SK-N-SH treated with all-trans-retinoic acid at 6 μM for 48 hours (cell line): Measurements from ENCODE around the gene LSMEM2.

ENCODE experiments used
- ARNTL ChIP-seq: fragments of 450-650 bp; formaldehyde crosslinking; IDR thresholded peaks from 2 replicates; pipeline ENCODE4 v1.5.0; 2020; ENCODE audit warnings: low read depth, mild to moderate bottlenecking, moderate library complexity, borderline replicate concordance
- CREB5 ChIP-seq: fragments of 250-450 bp; sonication (Bioruptor Pico); IDR thresholded peaks from 2 replicates; pipeline ENCODE4 v1.5.1; 2020; ENCODE audit warnings: low read depth, mild to moderate bottlenecking, moderate library complexity
- CSDC2 ChIP-seq: fragments of 250-450 bp; sonication (Bioruptor Pico); IDR thresholded peaks from 2 replicates; pipeline ENCODE4 v1.5.0; 2020; ENCODE audit warnings: mild to moderate bottlenecking, moderate library complexity
- ESRRG ChIP-seq: fragments of 250-450 bp; sonication (Bioruptor Pico); IDR thresholded peaks from 2 replicates; pipeline ENCODE4 v1.6.1; 2021; ENCODE audit warnings: mild to moderate bottlenecking
- GLIS3 ChIP-seq: fragments of 250-450 bp; sonication (Bioruptor Pico); IDR thresholded peaks from 2 replicates; pipeline ENCODE4 v1.5.0; 2020; ENCODE audit warnings: mild to moderate bottlenecking, moderate library complexity
- PATZ1 ChIP-seq: fragments of 250-450 bp; sonication (Bioruptor Pico); IDR thresholded peaks from 2 replicates; pipeline ENCODE4 v1.8.0; 2020; ENCODE audit warnings: mild to moderate bottlenecking, moderate library complexity, borderline replicate concordance
- PPARA ChIP-seq: fragments of 250-450 bp; sonication (Bioruptor Pico); IDR thresholded peaks from 2 replicates; pipeline ENCODE4 v1.5.0; 2020; ENCODE audit warnings: mild to moderate bottlenecking, borderline replicate concordance
- RARB ChIP-seq: fragments of 250-450 bp; sonication (Bioruptor Pico); IDR thresholded peaks from 2 replicates; pipeline ENCODE4 v1.8.0; 2021; ENCODE audit warnings: mild to moderate bottlenecking, moderate library complexity
- TOX ChIP-seq: fragments of 250-450 bp; sonication (Bioruptor Pico); IDR thresholded peaks from 2 replicates; pipeline ENCODE4 v1.8.0; 2021; ENCODE audit warnings: mild to moderate bottlenecking, moderate library complexity, borderline replicate concordance
- ZC3H10 ChIP-seq: fragments of 250-450 bp; sonication (Bioruptor Pico); IDR thresholded peaks from 2 replicates; pipeline ENCODE4 v1.5.1; 2021; ENCODE audit warnings: mild to moderate bottlenecking, moderate library complexity
- ZFP3 ChIP-seq: fragments of 250-450 bp; sonication (Bioruptor Pico); IDR thresholded peaks from 2 replicates; pipeline ENCODE4 v1.5.0; 2020; ENCODE audit warnings: mild to moderate bottlenecking, moderate library complexity
- ZNF8 ChIP-seq: fragments of 450-650 bp; formaldehyde crosslinking; IDR thresholded peaks from 2 replicates; pipeline ENCODE4 v1.5.0; 2020; ENCODE audit warnings: mild to moderate bottlenecking, moderate library complexity
- TF ChIP-seq, protein P1 (sequence below): fragments of 250-450 bp; sonication (Bioruptor Pico); IDR thresholded peaks from 2 replicates; pipeline ENCODE4 v1.5.1; 2021; ENCODE audit warnings: mild to moderate bottlenecking, moderate library complexity

- TF ChIP-seq PATZ1 (no peak), ZNF8 (CRISPR knock-in tag) (no peak), ARNTL (CRISPR knock-in tag) (no peak), CSDC2 (CRISPR knock-in tag) (no peak), PPARA (CRISPR knock-in tag) (no peak), RARB (CRISPR knock-in tag) (no peak), ZC3H10 (CRISPR knock-in tag) (no peak), CREB5 (no peak), ZFP3 (no peak), GLIS3 (no peak), TOX (no peak), ESRRG (CRISPR knock-in tag) (no peak)
- TF ChIP-seq, protein P1, sequence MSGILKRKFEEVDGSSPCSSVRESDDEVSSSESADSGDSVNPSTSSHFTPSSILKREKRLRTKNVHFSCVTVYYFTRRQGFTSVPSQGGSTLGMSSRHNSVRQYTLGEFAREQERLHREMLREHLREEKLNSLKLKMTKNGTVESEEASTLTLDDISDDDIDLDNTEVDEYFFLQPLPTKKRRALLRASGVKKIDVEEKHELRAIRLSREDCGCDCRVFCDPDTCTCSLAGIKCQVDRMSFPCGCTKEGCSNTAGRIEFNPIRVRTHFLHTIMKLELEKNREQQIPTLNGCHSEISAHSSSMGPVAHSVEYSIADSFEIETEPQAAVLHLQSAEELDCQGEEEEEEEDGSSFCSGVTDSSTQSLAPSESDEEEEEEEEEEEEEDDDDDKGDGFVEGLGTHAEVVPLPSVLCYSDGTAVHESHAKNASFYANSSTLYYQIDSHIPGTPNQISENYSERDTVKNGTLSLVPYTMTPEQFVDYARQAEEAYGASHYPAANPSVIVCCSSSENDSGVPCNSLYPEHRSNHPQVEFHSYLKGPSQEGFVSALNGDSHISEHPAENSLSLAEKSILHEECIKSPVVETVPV (CRISPR knock-in tag) = no peak
Measured at GRCh38 chr3:50297384-50297775, 18.5 kb downstream of the LSMEM2 start.
